Ectodermal cell (in vitro differentiated cells): Measurements from ENCODE around the gene ATXN1.

ENCODE experiments used
- H3K27ac ChIP-seq: 2 replicates; pipeline ENCODE4 v1.7.0; 2013; ENCODE audit warnings: mild to moderate bottlenecking, low read depth, low read length; ENCODE audit not compliant: insufficient read depth, poor library complexity, severe bottlenecking
- H3K27me3 ChIP-seq: 2 replicates; pipeline ENCODE4 v1.7.0; 2013; ENCODE audit warnings: mild to moderate bottlenecking, low read length; ENCODE audit not compliant: insufficient read depth, control insufficient read depth, poor library complexity, severe bottlenecking
- H3K36me3 ChIP-seq: one replicate; pipeline ENCODE4 v1.7.0; 2013; ENCODE audit warnings: low read length; ENCODE audit not compliant: control insufficient read depth, insufficient read depth
- H3K4me1 ChIP-seq: one replicate; pipeline ENCODE4 v1.7.0; 2013; ENCODE audit warnings: low read length; ENCODE audit not compliant: control insufficient read depth, insufficient read depth
- H3K4me3 ChIP-seq: 2 replicates; pipeline ENCODE4 v1.7.0; 2013; ENCODE audit warnings: low read depth, low read length, control low read depth; ENCODE audit not compliant: insufficient read depth
- H3K9me3 ChIP-seq: 2 replicates; pipeline ENCODE4 v1.7.0; 2013; ENCODE audit warnings: mild to moderate bottlenecking, low read length, moderate library complexity; ENCODE audit not compliant: control insufficient read depth
- WGBS, 2 experiments: methylation state at CpG; one replicate each; pipeline ENCODE4 v1.1.7; 2013; ENCODE audit warnings: missing lambda C conversion rate in 2 of 2; 5-methylcytosine and 5-hydroxymethylcytosine counted together

ATXN1 gene

GRCh38 chr6:16278750-16279149 is 482.5 kb downstream of the ATXN1 start:
- H3K9me3 ChIP-seq, result no peaks in the 10 kb centered on the region
- H3K36me3 ChIP-seq, result no peaks in the 10 kb centered on the region
- H3K27ac ChIP-seq, result no peak overlapping the region
- no peak overlapping the region for H3K4me3 ChIP-seq
- H3K4me1 ChIP-seq, result peaks cover 15% of the 10 kb centered on the region
- no peaks in the 10 kb centered on the region for H3K27me3 ChIP-seq
- 93 to 95% methylated on average over 9 of the region's 9 CpGs for WGBS, 2 experiments

DNA sequence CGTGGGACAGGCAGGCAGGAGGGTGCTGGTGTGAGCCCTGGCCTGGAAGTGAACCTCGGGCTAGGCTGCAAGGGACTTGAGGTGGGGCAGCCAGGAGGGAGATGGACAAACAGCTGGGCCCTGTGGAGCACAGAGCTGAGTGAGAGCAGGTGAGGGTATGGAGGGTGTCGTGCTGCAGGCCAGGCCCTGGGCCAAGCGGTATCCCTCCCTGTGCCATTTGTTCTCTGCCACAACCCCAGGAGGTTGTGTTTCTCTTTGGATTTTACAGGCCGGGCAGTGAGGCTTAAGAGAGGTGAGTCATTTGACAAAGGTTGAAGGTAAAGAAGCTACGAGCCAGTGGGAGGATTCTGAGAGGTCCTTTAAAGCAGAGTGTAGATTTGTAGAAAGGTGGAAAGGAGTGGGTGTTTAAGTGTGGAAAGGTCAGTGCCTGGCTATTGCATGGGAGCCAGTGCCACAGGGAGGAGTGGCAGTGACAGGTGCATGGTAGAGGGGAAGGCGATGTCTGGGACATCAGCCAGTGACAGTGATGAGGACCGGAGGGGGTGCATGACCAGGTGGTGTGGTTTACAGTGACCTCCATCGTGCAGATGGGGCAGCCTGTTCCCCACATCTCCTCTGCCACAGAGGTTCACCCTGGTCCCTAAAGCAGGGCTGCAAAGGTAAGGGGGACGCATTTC is 483.1 kb downstream of the ATXN1 start:
- Histone ChIP-seq H3K27me3 (no peaks in the 10 kb centered on the region), H3K27ac (no peak overlapping the region), H3K9me3 (no peaks in the 10 kb centered on the region), H3K4me1 (peaks cover 15% of the 10 kb centered on the region), H3K36me3 (no peaks in the 10 kb centered on the region), H3K4me3 (no peak overlapping the region)
- WGBS, 2 experiments, result 90 to 91% methylated on average over 10 of the region's 10 CpGs

GRCh38 chr6:16277101-16277981 is 483.9 kb downstream of the ATXN1 start:
- WGBS, 2 experiments, result 37 to 40% methylated on average over 18 of the region's 18 CpGs
- Histone ChIP-seq H3K4me1 (peaks cover 15% of the 10 kb centered on the region), H3K27me3 (no peaks in the 10 kb centered on the region), H3K27ac (peak overlapping the region; percentile 30), H3K4me3 (no peak overlapping the region), H3K9me3 (no peaks in the 10 kb centered on the region), H3K36me3 (no peaks in the 10 kb centered on the region)

- H3K4me1 ChIP-seq, result peaks cover 15% of the 10 kb centered on the region
- no peaks in the 10 kb centered on the region for H3K27me3 ChIP-seq
- no peak overlapping the region for H3K27ac ChIP-seq
- no peaks in the 10 kb centered on the region for H3K9me3 ChIP-seq
- no peak overlapping the region for H3K4me3 ChIP-seq
- no peaks in the 10 kb centered on the region for H3K36me3 ChIP-seq
- 93% methylated on average over 9 to 10 of the region's 10 CpGs for WGBS, 2 experiments
Observed at GRCh38 chr6:16274885-16275589, 486.2 kb downstream of the ATXN1 start.

GRCh38 chr6:16274483-16274882 is 486.8 kb downstream of the ATXN1 start:
- Histone ChIP-seq H3K4me3 (no peak overlapping the region), H3K36me3 (no peaks in the 10 kb centered on the region), H3K27ac (no peak overlapping the region), H3K27me3 (no peaks in the 10 kb centered on the region), H3K9me3 (no peaks in the 10 kb centered on the region), H3K4me1 (peaks cover 15% of the 10 kb centered on the region)
- 91 to 92% methylated on average over 4 of the region's 4 CpGs for WGBS, 2 experiments

DNA sequence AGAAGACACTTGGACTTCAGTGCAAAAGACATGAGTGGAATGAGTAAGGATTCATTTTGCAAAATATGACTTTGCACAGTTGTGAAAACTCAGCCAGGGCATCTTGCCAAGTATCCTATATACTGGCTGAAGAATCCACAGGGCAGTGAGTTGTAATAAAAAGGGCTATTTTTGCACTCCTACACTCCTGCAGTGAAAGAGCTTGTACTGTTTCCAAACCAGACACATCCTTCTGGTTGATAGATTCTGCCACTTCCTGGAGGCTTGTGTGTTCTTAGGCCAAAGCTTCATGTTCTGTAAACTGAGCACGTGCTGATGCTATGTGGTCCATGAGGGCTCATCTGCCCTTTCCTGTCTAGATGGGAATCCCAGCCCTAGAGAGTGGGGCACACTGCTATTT is 488.0 kb downstream of the ATXN1 start:
- Histone ChIP-seq H3K27ac (no peak overlapping the region), H3K4me1 (peaks cover 15% of the 10 kb centered on the region), H3K36me3 (no peaks in the 10 kb centered on the region), H3K27me3 (no peaks in the 10 kb centered on the region), H3K4me3 (no peak overlapping the region), H3K9me3 (no peaks in the 10 kb centered on the region)
- 94 to 95% methylated on average over 1 of the region's 1 CpG for WGBS, 2 experiments

- H3K27me3 ChIP-seq, result no peaks in the 10 kb centered on the region
- H3K4me1 ChIP-seq, result peaks cover 7% of the 10 kb centered on the region
- no peak overlapping the region for H3K27ac ChIP-seq
- H3K9me3 ChIP-seq, result no peaks in the 10 kb centered on the region
- no CpG with 5 or more reads among the region's 1 CpG for WGBS, 2 experiments
- H3K4me3 ChIP-seq, result no peak overlapping the region
- H3K36me3 ChIP-seq, result no peaks in the 10 kb centered on the region
Observed at GRCh38 chr6:16272201-16272600, 489.1 kb downstream of the ATXN1 start.

GRCh38 chr6:16271428-16271827 is 489.8 kb downstream of the ATXN1 start:
- H3K4me1 ChIP-seq, result no peaks in the 10 kb centered on the region
- no peak overlapping the region for H3K27ac ChIP-seq
- WGBS, 2 experiments, result 96% methylated on average over 5 of the region's 5 CpGs
- H3K4me3 ChIP-seq, result no peak overlapping the region
- no peaks in the 10 kb centered on the region for H3K36me3 ChIP-seq
- H3K27me3 ChIP-seq, result no peaks in the 10 kb centered on the region
- no peaks in the 10 kb centered on the region for H3K9me3 ChIP-seq

DNA sequence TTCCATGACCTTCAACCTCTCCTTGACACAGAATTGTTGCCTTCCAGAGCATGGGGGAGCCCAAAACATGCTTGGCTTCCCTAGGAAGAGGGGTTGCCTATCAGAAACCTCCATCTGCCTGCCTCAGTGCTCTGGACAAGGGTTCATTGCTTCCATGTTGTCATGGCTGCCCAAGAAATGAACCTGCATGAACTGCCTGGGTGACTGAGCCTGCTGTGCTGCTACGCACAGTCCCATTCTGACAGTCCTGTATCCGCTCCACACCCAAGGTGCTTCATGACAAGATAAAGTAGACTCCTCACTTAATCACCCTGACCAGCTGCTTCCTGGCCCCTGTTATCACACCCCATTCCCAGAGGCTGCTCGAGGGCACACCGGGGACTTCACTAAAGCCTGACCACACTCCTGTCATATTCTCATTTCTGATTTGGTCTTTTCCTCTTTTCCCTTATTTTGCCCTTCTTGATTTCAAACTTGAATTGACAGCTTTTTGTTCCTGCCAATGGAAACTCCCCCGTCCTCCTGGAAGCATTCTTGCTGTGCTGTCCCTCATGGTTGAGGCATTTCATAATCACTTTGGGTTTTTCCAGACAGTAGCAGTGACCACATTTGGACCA is 491.0 kb downstream of the ATXN1 start:
- WGBS, 2 experiments, result 91 to 93% methylated on average over 5 of the region's 5 CpGs
- Histone ChIP-seq H3K27me3 (no peaks in the 10 kb centered on the region), H3K36me3 (no peaks in the 10 kb centered on the region)

More for the DNA sequence above, 491.0 kb downstream of the ATXN1 start:
- Histone ChIP-seq H3K4me3 (no peak overlapping the region), H3K27ac (no peak overlapping the region), H3K9me3 (no peaks in the 10 kb centered on the region), H3K4me1 (no peaks in the 10 kb centered on the region)
